NCI-H460 (cell line): ENCODE measurements around the gene NPPB. TPM values are rescaled to one million over a fixed set of nuclear protein-coding genes. Genes with fewer than 3 reads are reported as not detected.

Experiments
- DNase-seq: peaks from one replicate; pipeline ENCODE4 v3.0.0-alpha.2; 2016; ENCODE audit warnings: low read depth; ENCODE audit errors: extremely low read depth
- total RNA-seq: library from RNA; depleted of rRNA; stranded (reverse); fragments of >200 nt; shearing (Covaris generic); gene quantifications from 2 replicates; pipeline ENCODE4 v1.2.3, GENCODE V29; 2014

The NPPB gene
- total RNA-seq, 1 experiment from 2014 or later = not detected

- peak; percentile 41 for DNase-seq
These were observed 475 bp upstream of the NPPB start for GRCh38 chr1:11858968-11859871.

- no peak for DNase-seq
These were observed 587 bp downstream of the NPPB start for GRCh38 chr1:11858158-11858557.

- no peak for DNase-seq
These were observed 1.4 kb downstream of the NPPB start for GRCh38 chr1:11857164-11857851.

GRCh38 chr1:11856698-11857097 is 2.0 kb downstream of the NPPB start:
- DNase-seq = no peak

GRCh38 chr1:11855430-11855829 is 3.3 kb downstream of the NPPB start:
- no peak for DNase-seq

GRCh38 chr1:11854519-11854918 is 4.2 kb downstream of the NPPB start:
- DNase-seq = no peak

- no peak for DNase-seq
These were observed 7.6 kb downstream of the NPPB start for GRCh38 chr1:11851180-11851579.

GRCh38 chr1:11850156-11850555 is 8.6 kb downstream of the NPPB start:
- DNase-seq = no peak

- no peak for DNase-seq
These were observed 10.4 kb downstream of the NPPB start for GRCh38 chr1:11848373-11848700.

- DNase-seq = no peak
These were observed 10.9 kb downstream of the NPPB start, which contains the start of gene NPPA for GRCh38 chr1:11847667-11848372. Gene NPPA, minus strand, starts transcription at chr1:11847783. Its CDS starts 99 bp downstream, at chr1:11847684.

GRCh38 chr1:11845641-11846335 is 13.0 kb downstream of the NPPB start:
- DNase-seq = no peak

- no peak for DNase-seq
These were observed 16.3 kb downstream of the NPPB start for GRCh38 chr1:11842154-11843041.

- DNase-seq = no peak
These were observed 17.2 kb downstream of the NPPB start for GRCh38 chr1:11841245-11842153.

GRCh38 chr1:11839727-11840705 is 18.7 kb downstream of the NPPB start:
- DNase-seq = no peak

GRCh38 chr1:11838349-11839272 is 20.1 kb downstream of the NPPB start:
- DNase-seq = peak; percentile 42

GRCh38 chr1:11837767-11838348 is 20.9 kb downstream of the NPPB start:
- DNase-seq = no peak
